Suprapubic skin (tissue), 3 donors: ENCODE data around the gene SUN2.

Experiments
- CTCF ChIP-seq, 2 donors: fragments of 200-600 bp in 1 of 2; fragments of 450-650 bp in 1 of 2; sonication (generic) in 1 of 2; IDR thresholded peaks; one replicate each; pipeline ENCODE4 v1.5.1; 2016 to 2019; ENCODE audit warnings: antibody characterized with exemption in 2 of 2, mild to moderate bottlenecking in 1 of 2, moderate library complexity in 1 of 2
- POLR2AphosphoS5 ChIP-seq, 3 donors: sonication (generic); formaldehyde crosslinking; IDR thresholded peaks; one replicate each; pipeline ENCODE4 v1.6.1; 2017; ENCODE audit warnings: antibody characterized with exemption in 3 of 3

GRCh38 chr22:38741166-38741565 is 14.6 kb downstream of the SUN2 start:
- TF ChIP-seq POLR2AphosphoS5 (IDR thresholded peaks at IDR 0.05) = no peak
- no peak for TF ChIP-seq CTCF (IDR thresholded peaks at IDR 0.05)
